NCI-H2081 treated with DMSO at 0.1 percent for 48 hours (cell line): ENCODE measurements around the gene CHST2.
"Not testable (repeated sequence)": the region's sequence is repeated elsewhere in the genome, so short reads cannot be mapped to it uniquely, and the experiment has no call there.

Experiments
- DNase-seq: peaks from one replicate; lab custom pipeline; 2025; lab: John Stamatoyannopoulos, UW

Gene CHST2, protein sequence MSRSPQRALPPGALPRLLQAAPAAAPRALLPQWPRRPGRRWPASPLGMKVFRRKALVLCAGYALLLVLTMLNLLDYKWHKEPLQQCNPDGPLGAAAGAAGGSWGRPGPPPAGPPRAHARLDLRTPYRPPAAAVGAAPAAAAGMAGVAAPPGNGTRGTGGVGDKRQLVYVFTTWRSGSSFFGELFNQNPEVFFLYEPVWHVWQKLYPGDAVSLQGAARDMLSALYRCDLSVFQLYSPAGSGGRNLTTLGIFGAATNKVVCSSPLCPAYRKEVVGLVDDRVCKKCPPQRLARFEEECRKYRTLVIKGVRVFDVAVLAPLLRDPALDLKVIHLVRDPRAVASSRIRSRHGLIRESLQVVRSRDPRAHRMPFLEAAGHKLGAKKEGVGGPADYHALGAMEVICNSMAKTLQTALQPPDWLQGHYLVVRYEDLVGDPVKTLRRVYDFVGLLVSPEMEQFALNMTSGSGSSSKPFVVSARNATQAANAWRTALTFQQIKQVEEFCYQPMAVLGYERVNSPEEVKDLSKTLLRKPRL

DNA sequence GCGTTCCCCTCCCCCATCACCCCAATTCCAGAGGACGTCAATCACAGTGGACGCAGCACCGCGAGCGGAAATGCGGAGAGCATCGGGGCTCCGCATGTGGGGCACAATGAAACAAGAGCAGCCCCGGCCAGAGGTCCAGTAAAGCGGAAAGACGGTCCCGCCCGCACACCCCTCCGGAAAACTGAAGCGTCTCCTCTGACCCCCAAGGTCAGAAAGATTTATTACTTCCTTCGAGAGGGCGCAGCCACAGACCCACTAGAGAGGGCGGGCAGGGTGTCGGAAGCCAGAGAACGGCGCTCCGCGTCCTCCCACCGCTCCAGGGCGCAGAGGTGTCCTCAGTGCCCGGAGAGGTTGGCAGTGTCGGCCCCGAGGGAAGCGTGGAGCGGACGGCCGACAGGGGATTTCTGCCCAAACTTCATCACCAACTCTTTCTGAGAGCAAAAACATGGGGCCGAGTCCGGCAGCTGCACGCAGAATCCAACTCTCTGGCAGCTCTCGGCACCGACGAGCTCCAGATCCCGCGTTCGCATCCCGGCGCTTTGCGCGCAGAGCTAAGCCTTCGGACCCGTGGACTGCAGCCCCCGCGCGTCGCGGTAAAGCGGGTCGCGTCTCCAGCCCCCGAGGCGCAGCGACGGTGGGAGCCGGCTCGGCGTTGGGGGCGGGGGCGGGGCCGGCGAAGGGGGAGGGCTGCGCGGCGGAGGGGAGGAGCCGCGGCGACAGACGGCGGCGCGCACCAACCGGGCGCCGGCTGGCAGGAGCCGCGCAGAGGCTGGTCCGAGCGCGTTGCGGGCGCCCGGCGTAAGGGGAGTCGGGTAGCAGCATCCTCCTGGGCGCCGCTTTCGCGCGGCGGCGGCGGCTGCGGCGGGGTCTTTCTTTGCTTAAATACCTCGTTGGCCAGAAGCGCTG lies at the start of gene CHST2:
Gene CHST2 (plus strand): TSS at position 763 of the 906 bp plus-strand sequence. CDS start 1,046 bp downstream, outside the sequence.
- DNase-seq, result peak; percentile 34

GRCh38 chr3:143070977-143071551 lies 48.5 kb upstream of the CHST2 start:
- DNase-seq, result no peak

DNA sequence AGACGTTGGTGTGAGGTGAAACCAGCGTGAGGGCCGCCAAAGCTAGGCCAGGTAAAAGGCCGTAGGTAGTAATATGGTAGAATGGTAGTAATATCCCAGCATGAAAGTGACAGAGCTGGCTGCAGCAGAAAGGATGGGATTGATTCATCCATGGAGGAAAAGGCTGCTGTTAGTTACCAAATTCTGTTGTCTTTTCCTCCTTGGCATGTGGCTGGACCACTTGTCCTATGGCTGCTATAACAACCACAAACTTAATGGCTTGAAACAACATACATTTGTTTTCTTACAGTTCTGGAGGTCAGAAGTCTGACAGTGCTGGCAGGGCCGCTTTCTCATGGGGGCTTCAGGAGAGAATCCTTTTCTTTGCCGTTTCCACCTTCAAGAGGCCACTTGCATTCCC lies 47.8 kb upstream of the CHST2 start:
- no peak for DNase-seq

DNA sequence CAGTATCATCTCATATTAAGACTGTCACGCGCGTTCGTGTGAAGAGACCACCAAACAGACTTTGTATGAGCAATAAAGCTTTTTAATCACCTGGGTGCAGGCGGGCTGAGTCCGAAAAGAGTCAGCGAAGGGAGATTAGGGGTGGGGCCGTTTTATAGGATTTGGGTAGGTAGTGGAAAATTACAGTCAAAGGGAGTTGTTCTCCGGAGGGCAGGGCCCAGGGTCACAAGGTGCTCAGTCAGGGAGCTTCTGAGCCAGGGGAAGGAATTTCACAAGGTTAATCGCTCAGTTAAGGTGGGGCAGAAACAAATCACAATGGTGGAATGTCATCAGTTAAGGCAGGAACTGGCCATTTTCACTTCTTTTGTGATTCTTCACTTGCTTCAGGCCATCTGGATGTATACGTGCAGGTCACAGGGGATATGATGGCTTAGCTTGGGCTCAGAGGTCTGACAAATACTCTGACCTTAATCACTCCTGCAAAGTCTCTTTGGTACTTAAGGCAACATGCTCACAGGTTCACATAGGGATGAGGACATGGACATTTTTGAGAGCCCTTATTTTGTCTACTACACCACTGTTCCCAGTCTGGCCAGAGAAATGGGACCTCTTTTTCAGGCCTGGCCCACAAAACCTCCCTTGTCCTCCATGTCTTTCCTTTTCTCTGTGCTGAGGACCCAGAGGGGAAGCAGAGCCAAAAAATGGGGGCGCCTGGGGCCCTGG lies 47.1 kb upstream of the CHST2 start:
- not testable (repeated sequence) for DNase-seq

- not testable (repeated sequence) for DNase-seq
These were observed 46.0 kb upstream of the CHST2 start for GRCh38 chr3:143073541-143073940.

DNA sequence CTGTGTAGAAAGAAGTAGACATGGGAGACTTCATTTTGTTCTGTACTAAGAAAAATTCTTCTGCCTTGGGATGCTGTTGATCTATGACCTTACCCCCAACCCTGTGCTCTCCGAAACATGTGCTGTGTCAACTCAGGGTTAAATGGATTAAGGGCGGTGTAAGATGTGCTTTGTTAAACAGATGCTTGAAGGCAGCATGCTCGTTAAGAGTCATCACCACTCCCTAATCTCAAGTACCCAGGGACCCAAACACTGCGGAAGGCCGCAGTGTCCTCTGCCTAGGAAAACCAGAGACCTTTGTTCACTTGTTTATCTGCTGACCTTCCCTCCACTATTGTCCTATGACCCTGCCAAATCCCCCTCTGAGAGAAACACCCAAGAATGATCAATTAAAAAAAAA lies 45.6 kb upstream of the CHST2 start:
- not testable (repeated sequence) for DNase-seq

DNA sequence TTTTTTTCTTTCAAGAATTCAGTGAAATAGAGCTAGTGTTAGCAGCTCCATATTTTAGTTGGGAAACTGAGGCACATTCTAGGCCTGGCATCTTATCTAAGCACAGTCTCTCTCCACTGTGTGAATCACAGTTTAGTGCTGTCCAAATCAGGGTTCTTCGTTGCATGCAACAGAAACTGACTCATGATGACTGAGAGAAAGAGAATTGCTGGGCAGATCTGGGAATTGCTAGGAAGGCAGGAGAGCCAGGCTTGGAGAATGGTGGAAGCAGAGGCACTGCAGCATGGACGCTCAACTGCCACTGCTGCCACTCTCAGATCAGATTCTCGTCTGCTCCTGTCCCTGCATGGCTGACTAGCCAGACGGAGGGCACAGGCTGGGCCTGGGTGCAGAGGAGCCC lies 40.7 kb upstream of the CHST2 start:
- DNase-seq, result no peak

GRCh38 chr3:143080196-143080595 lies 39.4 kb upstream of the CHST2 start:
- DNase-seq, result no peak

DNA sequence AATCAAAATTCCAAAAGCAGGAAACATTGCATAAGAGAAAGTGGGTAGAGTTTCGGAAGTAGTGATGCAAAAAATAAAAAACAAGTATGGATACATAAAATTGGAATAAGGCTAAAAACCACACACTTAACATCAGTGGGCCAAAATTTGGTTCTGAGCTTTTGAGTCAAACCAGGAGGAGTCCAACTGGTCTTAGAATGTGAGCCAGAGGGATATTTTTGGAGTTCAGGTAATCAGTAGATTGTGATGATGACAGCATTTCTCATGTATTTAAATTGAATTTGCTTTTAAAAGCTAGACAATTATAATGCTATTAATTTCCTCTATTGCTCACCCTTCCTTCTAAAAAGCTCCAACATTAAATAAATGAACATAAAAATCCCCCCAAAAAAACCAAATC lies 38.2 kb upstream of the CHST2 start:
- DNase-seq, result no peak

- no peak for DNase-seq
These were observed 37.5 kb upstream of the CHST2 start for GRCh38 chr3:143081844-143082778.

- no peak for DNase-seq
These were observed 35.8 kb upstream of the CHST2 start for GRCh38 chr3:143083781-143084180.

DNA sequence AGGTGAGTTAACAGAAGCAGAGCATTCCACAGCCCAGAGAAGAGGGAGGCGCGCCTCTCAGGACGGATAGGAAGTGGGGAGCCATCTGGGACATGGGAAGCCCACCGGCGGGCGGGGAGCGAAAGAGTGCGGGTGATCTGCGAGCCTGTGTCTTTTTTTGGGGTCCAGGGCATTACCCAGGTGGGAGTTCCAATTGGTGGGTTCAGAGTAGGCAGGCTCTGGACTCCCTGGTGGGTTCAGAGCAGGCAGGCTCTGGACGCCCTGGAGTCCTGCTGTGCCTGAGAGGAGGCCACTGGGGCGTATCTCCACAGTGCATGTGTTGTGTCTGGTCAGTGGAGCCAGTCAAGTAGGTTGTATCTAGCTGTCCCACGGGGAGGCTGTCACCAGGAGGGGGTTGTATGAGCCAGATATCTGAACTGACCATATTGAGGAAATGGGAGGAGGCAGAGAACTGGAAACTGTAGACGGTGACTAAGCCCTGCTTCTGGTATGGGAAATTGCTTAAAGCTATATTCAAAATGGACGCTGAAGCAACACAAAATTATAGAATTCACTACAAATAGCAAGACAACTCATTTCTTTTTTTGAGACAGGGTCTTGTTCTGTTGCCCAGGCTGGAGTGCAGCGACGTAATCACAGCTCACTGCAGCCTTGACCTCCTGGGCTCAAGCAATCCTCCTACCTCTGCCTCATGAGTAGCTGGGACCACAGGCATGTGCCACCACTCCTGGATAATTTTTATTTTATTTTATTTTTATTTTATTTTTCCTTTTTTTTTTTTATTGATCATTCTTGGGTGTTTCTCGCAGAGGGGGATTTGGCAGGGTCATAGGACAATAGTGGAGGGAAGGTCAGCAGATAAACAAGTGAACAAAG lies 34.5 kb upstream of the CHST2 start:
- DNase-seq, result no peak

GRCh38 chr3:143088835-143089234 lies 30.7 kb upstream of the CHST2 start:
- DNase-seq, result no peak

GRCh38 chr3:143089965-143090364 lies 29.6 kb upstream of the CHST2 start:
- no peak for DNase-seq

GRCh38 chr3:143090486-143090885 lies 29.1 kb upstream of the CHST2 start:
- DNase-seq, result no peak

GRCh38 chr3:143090976-143091837 lies 28.4 kb upstream of the CHST2 start:
- DNase-seq, result no peak

DNA sequence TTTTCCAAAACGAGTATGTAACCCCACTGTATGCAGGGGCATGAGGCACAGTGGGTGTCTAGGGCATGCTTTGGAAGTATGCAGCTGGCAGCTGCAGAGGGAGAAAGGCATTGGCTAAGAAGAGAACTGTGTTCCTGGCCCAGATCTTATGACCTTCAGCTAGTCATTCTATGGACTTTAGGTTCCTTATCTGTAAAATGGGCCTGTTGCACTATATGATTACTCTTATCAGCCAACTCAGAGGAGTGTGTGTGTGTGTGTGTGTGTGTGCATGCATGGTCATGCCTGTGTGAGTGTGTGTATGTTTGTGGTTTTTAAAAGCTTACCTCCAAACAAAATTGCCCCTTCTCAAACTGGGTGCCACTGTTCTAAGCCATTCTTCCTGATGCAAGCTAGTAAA lies 27.4 kb upstream of the CHST2 start:
- no peak for DNase-seq

GRCh38 chr3:143095813-143096212 lies 23.8 kb upstream of the CHST2 start:
- no peak for DNase-seq
